GM19193 (cell line): Measurements from ENCODE around the gene COL26A1.

Experiments
- POLR2A ChIP-seq: IDR thresholded peaks from 4 replicates; pipeline ENCODE4 v1.6.1; 2011; ENCODE audit not compliant: insufficient read depth, insufficient read length; ENCODE audit errors: extremely low read depth

COL26A1 gene

GRCh38 chr7:101563943-101564777 is 201.5 kb downstream of the COL26A1 start:
- TF ChIP-seq POLR2A: no peak

- TF ChIP-seq POLR2A: no peak
Measured at GRCh38 chr7:101564778-101565211, 202.1 kb downstream of the COL26A1 start.

GRCh38 chr7:101565601-101566209 is 203.0 kb downstream of the COL26A1 start:
- no peak for TF ChIP-seq POLR2A

- TF ChIP-seq POLR2A: no peak
Measured at GRCh38 chr7:101567230-101567629, 204.6 kb downstream of the COL26A1 start.

GRCh38 chr7:101572156-101572555 is 209.5 kb downstream of the COL26A1 start:
- no peak for TF ChIP-seq POLR2A

- no peak for TF ChIP-seq POLR2A
Measured at GRCh38 chr7:101575168-101575567, 212.5 kb downstream of the COL26A1 start.

GRCh38 chr7:101575721-101576120 is 213.0 kb downstream of the COL26A1 start:
- TF ChIP-seq POLR2A: no peak

- TF ChIP-seq POLR2A: no peak
Measured at GRCh38 chr7:101576998-101577397, 214.3 kb downstream of the COL26A1 start.

- no peak for TF ChIP-seq POLR2A
Measured at GRCh38 chr7:101578552-101578951, 215.9 kb downstream of the COL26A1 start.

GRCh38 chr7:101580596-101580995 is 217.9 kb downstream of the COL26A1 start:
- TF ChIP-seq POLR2A: no peak

GRCh38 chr7:101581891-101582290 is 219.2 kb downstream of the COL26A1 start:
- TF ChIP-seq POLR2A: no peak

- TF ChIP-seq POLR2A: no peak
Measured at GRCh38 chr7:101582971-101583370, 220.3 kb downstream of the COL26A1 start.

- TF ChIP-seq POLR2A: no peak
Measured at GRCh38 chr7:101586078-101586905, 223.6 kb downstream of the COL26A1 start.

GRCh38 chr7:101586906-101587677 is 224.4 kb downstream of the COL26A1 start:
- TF ChIP-seq POLR2A: no peak
